GM10248 (cell line): Measurements from ENCODE around the gene GSX2.

Experiments used
- CTCF ChIA-PET: fragments of 300-600 bp; sonication (Branson Sonifier 250); formaldehyde crosslinking; extraction: SDS; loops from one replicate; lab custom pipeline; 2021; ENCODE audit warnings: antibody characterized with exemption; lab: Yijun Ruan, JAX
- POLR2A ChIA-PET: fragments of 350-650 bp; sonication (Branson Sonifier 250); formaldehyde crosslinking; extraction: SDS; loops from one replicate; lab custom pipeline; 2020; ENCODE audit warnings: antibody characterized with exemption; lab: Yijun Ruan, JAX
- DNase-seq: peaks from one replicate; pipeline ENCODE4 v3.0.0; 2012; ENCODE audit errors: extremely low spot score
- TF ChIP-seq, protein P1 (sequence below): IDR thresholded peaks from 2 replicates; pipeline ENCODE4 v1.5.1; 2012; ENCODE audit warnings: mild to moderate bottlenecking, low read depth; ENCODE audit errors: extremely low read depth, missing control alignments, control extremely low read depth

GSX2 gene

DNA sequence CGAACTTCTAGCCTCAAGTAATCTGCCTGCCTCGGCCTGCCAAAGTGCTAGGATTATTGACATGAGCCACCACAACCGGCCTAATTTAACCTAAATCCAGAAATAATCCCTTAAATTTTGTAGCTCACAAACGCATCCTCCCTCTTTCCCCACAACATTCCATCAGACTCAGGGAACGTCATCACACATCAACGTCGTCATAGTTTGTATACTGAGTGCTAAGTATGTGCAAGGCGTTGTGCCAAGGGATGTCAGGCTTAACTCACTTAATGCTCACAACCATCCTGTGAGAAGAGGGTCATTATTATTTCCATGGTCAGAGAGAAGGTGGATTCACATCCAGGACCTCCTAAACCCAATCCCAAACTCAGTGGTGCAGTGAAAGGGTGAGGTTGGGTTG is 9.6 kb upstream of the GSX2 start:
- no peak for DNase-seq
- TF ChIP-seq, protein P1, sequence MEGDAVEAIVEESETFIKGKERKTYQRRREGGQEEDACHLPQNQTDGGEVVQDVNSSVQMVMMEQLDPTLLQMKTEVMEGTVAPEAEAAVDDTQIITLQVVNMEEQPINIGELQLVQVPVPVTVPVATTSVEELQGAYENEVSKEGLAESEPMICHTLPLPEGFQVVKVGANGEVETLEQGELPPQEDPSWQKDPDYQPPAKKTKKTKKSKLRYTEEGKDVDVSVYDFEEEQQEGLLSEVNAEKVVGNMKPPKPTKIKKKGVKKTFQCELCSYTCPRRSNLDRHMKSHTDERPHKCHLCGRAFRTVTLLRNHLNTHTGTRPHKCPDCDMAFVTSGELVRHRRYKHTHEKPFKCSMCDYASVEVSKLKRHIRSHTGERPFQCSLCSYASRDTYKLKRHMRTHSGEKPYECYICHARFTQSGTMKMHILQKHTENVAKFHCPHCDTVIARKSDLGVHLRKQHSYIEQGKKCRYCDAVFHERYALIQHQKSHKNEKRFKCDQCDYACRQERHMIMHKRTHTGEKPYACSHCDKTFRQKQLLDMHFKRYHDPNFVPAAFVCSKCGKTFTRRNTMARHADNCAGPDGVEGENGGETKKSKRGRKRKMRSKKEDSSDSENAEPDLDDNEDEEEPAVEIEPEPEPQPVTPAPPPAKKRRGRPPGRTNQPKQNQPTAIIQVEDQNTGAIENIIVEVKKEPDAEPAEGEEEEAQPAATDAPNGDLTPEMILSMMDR: no peak
- ChIA-PET POLR2A (no interaction called here), CTCF (interaction anchor here (1.5 kb wide), 1 partner anchor 19 kb away, joined by 3 read pairs; no protein-coding TSS in a partner anchor)

DNA sequence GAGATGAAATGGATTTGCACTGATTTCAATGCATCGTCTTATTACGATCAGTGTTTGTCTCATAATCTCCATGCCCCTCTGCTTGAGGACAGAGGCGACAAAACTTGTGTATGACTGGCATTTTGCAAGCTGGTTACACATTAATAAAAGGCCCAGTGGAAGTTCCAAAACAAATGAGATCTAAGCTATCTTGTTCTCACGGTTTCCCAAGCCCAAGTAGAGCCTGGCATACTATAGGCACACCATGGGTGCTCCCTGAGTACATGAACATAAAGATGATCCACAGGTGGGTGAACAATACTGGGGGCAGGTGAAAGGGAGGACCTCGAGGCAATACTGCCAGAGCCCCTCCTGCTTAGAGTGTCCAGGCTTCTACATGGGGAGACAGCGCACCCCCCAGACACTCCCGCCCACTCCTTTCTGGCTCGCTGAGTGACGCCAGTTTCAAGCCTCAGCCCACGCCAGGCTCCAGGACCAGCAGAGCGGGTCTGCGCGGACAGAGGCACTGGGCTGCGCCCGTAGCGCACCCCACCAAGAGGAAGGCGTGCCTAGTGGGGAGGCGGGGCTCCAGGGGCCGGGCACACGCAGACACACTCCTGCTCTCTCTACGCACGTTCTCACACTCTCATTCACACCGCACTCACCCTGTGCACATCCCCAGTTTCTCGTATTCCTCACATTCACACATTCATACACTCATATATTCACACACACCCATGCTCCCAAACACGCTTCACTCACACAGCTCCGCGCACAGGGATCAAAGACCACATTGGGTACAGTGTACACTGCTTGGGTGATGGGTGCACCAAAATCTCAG is 8.9 kb upstream of the GSX2 start:
- POLR2A ChIA-PET: no interaction called here
- peak; percentile 59 for DNase-seq
- CTCF ChIA-PET: interaction anchor here (1.5 kb wide), 1 partner anchor 18 kb away, joined by 3 read pairs; no protein-coding TSS in a partner anchor
- TF ChIP-seq, protein P1: no peak

DNA sequence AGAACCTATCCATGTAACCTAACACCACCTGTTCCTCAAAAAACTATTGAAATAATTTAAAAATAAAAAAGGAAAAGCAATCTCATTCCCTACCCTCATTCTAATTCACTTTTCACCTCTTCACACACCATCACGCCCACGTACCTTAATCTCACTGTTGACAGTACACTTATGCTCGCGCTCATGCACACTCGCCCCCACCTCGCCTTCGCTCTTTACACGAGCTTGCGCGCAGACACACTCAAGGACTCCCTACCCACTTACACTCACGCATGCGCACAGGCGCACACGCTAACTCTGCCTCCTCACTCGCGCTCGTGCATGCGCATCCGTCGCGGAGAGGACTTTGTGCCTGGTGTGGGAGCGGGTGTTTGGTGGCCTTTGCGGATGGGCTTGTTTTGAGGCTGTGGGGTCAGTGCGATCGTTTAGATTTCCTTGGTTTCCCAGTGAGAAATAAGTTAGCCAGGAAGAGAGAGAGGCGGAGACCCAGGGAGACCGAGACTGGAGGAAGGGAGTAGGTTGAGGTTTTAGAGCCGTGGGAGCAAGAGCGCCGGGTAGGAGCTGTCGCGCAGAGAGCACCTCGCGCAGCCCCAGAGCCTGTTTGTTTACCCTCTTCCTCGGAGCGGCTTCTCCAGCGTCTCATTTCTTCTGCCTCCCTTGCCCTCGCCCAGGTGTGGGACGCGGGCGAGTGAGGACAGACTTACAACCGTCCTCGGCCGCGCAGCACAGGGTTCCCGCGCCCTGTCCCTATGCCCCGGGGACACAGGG is 8.1 kb upstream of the GSX2 start:
- peak; percentile 80 for DNase-seq
- ChIA-PET CTCF (no interaction called here), POLR2A (no interaction called here)
- TF ChIP-seq, protein P1: no peak

DNA sequence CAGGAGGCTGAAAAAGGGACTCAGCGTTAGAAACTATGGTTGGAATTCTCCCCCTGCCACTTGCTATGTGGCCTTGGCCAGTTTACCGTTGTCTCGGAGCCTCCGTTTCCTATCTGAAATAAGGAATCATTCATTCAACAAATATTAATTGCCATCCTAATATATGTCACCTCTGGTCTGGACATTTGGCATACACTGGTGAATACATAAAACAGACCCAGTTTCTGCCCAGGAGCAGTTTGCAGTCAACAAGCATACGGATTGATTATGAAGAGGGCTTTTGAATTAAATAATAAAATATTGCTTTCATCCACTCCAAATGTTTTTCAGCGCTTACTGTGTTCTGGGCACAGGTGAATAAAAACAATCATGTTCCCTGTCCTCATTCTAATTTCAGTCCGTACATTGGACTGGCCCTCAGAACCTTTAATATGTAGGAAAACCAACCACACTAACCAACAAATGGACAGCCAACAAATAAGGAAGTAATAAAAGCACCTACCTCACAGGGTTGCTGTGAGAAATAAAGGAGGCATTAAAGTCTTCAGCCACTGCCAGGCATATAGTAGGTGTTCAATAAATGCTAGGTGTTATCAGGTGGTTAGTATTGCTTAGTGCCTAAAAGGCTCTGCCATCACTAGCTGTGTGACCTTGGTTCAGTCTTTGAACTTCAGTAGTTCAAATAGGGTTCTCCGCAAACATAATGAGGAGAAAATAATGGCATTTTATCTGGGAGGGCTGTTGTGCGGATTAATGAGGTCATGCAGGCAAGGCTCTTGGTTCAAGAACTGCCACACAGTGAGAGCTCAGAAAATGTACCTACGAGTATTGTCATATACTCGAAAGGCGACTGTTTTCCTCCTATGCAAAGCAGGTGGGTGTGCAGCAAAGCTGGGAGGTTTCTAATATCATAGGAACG is 7.3 kb upstream of the GSX2 start:
- TF ChIP-seq, protein P1: no peak
- ChIA-PET CTCF (interaction anchor here (0.9 to 1.9 kb wide), 3 partner anchors 141 to 185 kb away, joined by 3 to 4 read pairs (median 4); no protein-coding TSS in a partner anchor), POLR2A (no interaction called here)
- no peak for DNase-seq

DNA sequence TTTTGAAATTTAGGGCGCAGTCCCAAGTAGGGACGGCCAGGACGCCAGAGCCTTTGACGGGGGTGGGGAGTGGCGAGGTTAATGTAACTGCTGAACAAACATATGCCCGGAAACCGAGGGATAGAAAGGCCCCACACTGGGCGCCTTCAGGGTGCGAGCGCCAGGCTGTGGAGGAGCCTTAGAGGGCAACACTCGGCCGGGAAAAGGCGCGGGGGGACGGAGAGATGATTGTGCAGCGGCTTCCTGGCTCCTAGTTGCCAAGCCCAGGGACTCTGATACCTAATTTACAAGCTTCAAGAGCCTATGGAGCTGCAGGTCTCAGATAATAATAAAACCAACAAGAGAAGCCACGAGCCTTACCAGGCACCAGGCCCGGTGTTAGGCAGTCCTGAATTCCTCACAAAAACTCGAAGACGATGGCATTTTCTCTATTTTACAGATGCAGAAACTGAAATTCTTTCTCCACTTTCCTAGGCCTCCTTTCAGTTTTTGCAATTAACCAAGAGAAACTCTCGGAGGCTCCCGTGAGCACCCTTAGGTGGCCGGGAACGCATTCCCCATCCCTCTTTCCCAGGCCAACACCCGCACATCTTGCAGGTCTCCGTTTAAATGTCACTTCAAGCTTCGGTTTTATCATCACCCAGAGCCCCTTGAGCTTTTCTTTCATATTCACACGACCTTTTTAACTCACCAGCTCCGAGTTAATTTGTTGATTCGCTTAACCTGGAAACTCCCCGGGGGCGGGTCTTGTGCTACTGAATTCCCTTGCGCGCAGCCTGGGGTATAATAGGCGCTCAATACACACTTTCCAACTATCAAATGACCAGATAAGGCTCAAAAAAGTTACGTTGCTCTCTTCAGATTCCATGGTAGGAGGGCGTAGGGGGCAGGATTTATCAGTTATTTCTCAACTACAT is 6.4 kb upstream of the GSX2 start:
- TF ChIP-seq, protein P1: no peak
- ChIA-PET POLR2A (no interaction called here), CTCF (interaction anchor here (0.9 to 1.9 kb wide), 3 partner anchors 140 to 186 kb away, joined by 3 to 4 read pairs (median 4); no protein-coding TSS in a partner anchor)
- peak; percentile 37 for DNase-seq
